Right atrium auricular region (tissue), 2 donors: Measurements from ENCODE around the gene DUSP21. TPM values are rescaled to one million over a fixed set of nuclear protein-coding genes. Genes with fewer than 3 reads are reported as not detected.
"Not testable (repeated sequence)": the region's sequence is repeated elsewhere in the genome, so short reads cannot be mapped to it uniquely, and the experiment has no call there.

Source experiments
- DNase-seq: peaks from one replicate; pipeline ENCODE4 v3.0.0-alpha.2; 2019; ENCODE audit warnings: low spot score
- H3K27ac ChIP-seq, 2 donors: fragments of 200-600 bp; sonication (generic); 1 replicate in 1 of 2; 2 replicates in 1 of 2; pipeline ENCODE4 v1.5.1; 2016 to 2019
- H3K27me3 ChIP-seq, 2 donors: fragments of 200-600 bp; sonication (generic); one replicate each; pipeline versions ENCODE4 v1.5.1 to v1.6.0; 2017 to 2019
- H3K36me3 ChIP-seq: fragments of 200-600 bp; sonication (generic); one replicate; pipeline ENCODE4 v1.5.1; 2016
- H3K4me1 ChIP-seq, 2 donors: fragments of 200-600 bp; sonication (generic); one replicate each; pipeline versions ENCODE4 v1.5.1 to v1.6.0; 2017 to 2019
- H3K4me3 ChIP-seq, 2 donors: fragments of 200-600 bp; sonication (generic); 1 replicate in 1 of 2; 2 replicates in 1 of 2; pipeline ENCODE4 v1.5.1; 2017 to 2019; ENCODE audit warnings: mild to moderate bottlenecking in 1 of 2, moderate library complexity in 1 of 2
- H3K9me3 ChIP-seq, 2 donors: fragments of 200-600 bp; sonication (generic); one replicate each; pipeline ENCODE4 v1.5.1; 2019
- total RNA-seq, 2 donors: library from RNA; depleted of rRNA; stranded (reverse); fragments of >200 nt; gene quantifications; one replicate each; pipeline ENCODE4 v1.1.0, GENCODE V29; 2016
- TF ChIP-seq, protein P1 (sequence below), 2 donors: fragments of 200-600 bp; sonication (generic); IDR thresholded peaks; one replicate each; pipeline ENCODE4 v1.5.1; 2019; ENCODE audit warnings: antibody characterized with exemption in 2 of 2

The DUSP21 gene
- total RNA-seq, 2 donors from 2014 or later = not detected

DNA sequence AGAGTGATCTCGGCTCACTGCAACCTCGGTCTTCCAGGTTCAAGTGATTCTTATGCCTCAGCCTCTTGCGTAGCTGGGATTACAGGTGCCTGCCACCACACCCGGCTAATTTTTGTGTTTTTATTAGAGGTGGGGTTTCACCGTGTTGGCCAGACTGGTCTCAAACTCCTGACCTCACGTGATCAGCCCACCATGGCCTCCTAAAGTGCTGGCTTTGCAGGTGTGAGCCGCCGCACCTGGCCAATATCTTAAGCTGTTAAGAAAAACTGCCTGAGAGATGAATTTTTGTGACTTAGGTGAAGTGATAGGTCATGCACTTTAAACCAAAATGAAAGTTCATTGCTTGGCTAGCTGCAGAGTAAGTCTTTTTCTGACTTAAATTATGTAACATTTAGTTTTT, 35.0 kb downstream of the DUSP21 start:
- no peak overlapping the region for H3K4me3 ChIP-seq
- H3K4me1 ChIP-seq = peaks cover 0 to 40% of the 10 kb centered on the region in 2 donors
- H3K27me3 ChIP-seq = no peaks in the 10 kb centered on the region
- TF ChIP-seq, protein P1, sequence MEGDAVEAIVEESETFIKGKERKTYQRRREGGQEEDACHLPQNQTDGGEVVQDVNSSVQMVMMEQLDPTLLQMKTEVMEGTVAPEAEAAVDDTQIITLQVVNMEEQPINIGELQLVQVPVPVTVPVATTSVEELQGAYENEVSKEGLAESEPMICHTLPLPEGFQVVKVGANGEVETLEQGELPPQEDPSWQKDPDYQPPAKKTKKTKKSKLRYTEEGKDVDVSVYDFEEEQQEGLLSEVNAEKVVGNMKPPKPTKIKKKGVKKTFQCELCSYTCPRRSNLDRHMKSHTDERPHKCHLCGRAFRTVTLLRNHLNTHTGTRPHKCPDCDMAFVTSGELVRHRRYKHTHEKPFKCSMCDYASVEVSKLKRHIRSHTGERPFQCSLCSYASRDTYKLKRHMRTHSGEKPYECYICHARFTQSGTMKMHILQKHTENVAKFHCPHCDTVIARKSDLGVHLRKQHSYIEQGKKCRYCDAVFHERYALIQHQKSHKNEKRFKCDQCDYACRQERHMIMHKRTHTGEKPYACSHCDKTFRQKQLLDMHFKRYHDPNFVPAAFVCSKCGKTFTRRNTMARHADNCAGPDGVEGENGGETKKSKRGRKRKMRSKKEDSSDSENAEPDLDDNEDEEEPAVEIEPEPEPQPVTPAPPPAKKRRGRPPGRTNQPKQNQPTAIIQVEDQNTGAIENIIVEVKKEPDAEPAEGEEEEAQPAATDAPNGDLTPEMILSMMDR (IDR thresholded peaks at IDR 0.05) = no peak
- H3K9me3 ChIP-seq = no peaks in the 10 kb centered on the region
- no peak for DNase-seq
- no peaks in the 10 kb centered on the region for H3K36me3 ChIP-seq
- H3K27ac ChIP-seq = no peak overlapping the region

DNA sequence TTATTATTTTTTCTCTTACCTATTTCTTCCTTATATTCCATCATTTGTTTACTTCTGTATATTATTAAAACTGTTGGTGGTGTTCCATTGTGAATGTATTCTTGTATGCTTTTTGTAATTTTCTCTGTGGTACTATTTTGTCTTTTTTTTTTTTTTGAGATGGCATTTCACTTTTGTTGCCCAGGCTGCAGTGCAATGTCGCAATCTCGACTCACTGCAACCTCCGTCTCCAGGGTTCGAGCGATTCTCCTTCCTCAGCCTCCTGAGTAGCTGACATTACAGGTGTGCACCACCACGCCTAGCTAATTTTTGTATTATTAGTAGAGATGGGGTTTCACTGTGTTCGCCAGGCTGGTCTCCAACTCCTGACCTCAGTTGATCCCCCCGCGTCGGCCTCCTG, 37.7 kb downstream of the DUSP21 start:
- no peak overlapping the region for H3K27ac ChIP-seq
- H3K9me3 ChIP-seq = no peaks in the 10 kb centered on the region
- no peak for DNase-seq
- no peak overlapping the region for H3K4me3 ChIP-seq
- TF ChIP-seq, protein P1 (IDR thresholded peaks at IDR 0.05) = no peak
- peaks cover 0 to 33% of the 10 kb centered on the region in 2 donors for H3K4me1 ChIP-seq
- H3K36me3 ChIP-seq = no peaks in the 10 kb centered on the region
- H3K27me3 ChIP-seq = no peaks in the 10 kb centered on the region

DNA sequence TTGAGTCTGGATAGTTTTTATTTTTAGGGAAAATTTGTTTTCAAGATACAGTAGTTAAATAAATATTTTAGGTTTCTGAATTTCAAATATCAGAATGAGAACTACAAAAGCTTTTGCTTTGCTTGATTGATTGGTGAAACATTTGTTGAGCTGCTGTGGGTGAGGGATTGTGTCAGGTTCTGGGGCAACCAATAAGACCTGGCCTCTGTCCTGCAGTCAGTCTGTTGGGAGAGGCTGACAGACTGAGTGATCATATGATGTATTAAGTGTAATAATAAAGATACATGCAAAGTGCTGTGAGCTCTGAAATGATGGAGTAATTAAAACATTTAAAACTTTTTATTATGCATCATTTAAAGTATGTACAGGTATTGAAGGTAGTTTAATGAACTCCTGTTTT, 38.8 kb downstream of the DUSP21 start:
- no peaks in the 10 kb centered on the region for H3K36me3 ChIP-seq
- peaks cover 0 to 23% of the 10 kb centered on the region in 2 donors for H3K4me1 ChIP-seq
- no peak overlapping the region for H3K4me3 ChIP-seq
- no peaks in the 10 kb centered on the region for H3K27me3 ChIP-seq
- no peak for DNase-seq
- H3K27ac ChIP-seq = no peak overlapping the region
- TF ChIP-seq, protein P1 (IDR thresholded peaks at IDR 0.05) = no peak
- H3K9me3 ChIP-seq = no peaks in the 10 kb centered on the region

DNA sequence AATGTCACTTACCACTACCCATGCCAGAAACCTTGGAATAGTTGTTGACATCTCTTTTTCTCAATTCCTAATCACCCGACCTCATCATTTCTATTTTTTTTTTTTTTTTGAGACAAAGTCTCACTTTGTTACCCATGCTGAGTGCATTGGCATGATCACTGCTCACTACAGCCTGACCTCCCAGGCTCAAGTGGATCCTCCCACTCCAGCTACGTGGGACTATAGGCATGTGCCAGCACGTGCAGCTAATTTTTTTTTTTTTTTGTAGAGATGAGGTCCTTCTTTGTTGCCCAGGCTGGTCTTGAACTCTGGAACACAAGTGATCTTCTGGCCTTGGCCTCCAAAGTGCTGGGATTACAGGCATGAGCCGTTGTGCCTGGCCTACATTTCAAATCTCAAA, 41.1 kb downstream of the DUSP21 start:
- H3K27me3 ChIP-seq = no peaks in the 10 kb centered on the region
- H3K36me3 ChIP-seq = no peaks in the 10 kb centered on the region
- no peak overlapping the region for H3K27ac ChIP-seq
- DNase-seq = no peak
- H3K9me3 ChIP-seq = no peaks in the 10 kb centered on the region
- TF ChIP-seq, protein P1 (IDR thresholded peaks at IDR 0.05) = no peak
- H3K4me3 ChIP-seq = no peak overlapping the region
- H3K4me1 ChIP-seq = peaks cover 0 to 21% of the 10 kb centered on the region in 2 donors

DNA sequence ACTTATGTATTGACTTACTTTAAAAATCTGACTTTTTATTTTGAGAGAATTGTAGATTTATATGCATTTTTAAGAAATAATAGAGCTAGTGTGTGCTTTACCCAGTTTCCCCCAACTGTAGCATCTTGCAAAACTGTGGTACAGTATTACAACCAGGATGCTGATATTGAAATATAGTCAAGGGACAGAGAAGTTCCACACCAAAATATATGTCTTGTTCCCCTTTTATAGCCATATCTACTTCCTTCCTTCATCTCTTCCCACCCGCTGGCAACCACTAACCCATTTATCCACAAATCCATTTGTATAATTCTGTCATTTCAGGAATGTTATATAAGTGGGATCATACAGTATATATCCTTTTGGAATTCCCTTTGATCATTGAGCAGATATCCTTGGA, 46.0 kb downstream of the DUSP21 start:
- no peaks in the 10 kb centered on the region for H3K36me3 ChIP-seq
- no peaks in the 10 kb centered on the region for H3K9me3 ChIP-seq
- peaks cover 0 to 15% of the 10 kb centered on the region in 2 donors for H3K4me1 ChIP-seq
- H3K27me3 ChIP-seq = no peaks in the 10 kb centered on the region
- H3K4me3 ChIP-seq = no peak overlapping the region
- TF ChIP-seq, protein P1 (IDR thresholded peaks at IDR 0.05) = no peak
- no peak overlapping the region for H3K27ac ChIP-seq
- no peak for DNase-seq

DNA sequence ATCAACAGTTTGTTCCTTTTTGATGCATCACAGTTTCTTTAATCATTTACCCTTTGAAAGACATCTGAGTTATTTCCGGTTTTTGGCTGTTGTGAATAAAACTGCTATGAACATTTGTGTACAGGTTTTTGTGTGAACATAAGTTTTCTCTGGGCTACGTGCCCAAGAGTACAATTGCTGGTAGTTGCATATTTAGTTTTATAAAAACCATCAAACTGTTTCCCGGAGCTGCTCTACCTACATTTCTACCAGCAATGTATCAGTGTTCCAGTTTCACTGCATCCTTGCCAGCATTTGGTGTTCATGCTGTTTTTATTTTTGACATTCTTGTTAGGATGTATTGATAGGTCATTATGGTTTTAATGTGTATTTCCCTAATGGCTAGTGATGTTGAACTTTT, 46.4 kb downstream of the DUSP21 start:
- H3K27me3 ChIP-seq = no peaks in the 10 kb centered on the region
- peaks cover 0 to 12% of the 10 kb centered on the region in 2 donors for H3K4me1 ChIP-seq
- no peaks in the 10 kb centered on the region for H3K9me3 ChIP-seq
- no peak for DNase-seq
- H3K27ac ChIP-seq = no peak overlapping the region
- TF ChIP-seq, protein P1 (IDR thresholded peaks at IDR 0.05) = no peak
- no peaks in the 10 kb centered on the region for H3K36me3 ChIP-seq
- H3K4me3 ChIP-seq = no peak overlapping the region

DNA sequence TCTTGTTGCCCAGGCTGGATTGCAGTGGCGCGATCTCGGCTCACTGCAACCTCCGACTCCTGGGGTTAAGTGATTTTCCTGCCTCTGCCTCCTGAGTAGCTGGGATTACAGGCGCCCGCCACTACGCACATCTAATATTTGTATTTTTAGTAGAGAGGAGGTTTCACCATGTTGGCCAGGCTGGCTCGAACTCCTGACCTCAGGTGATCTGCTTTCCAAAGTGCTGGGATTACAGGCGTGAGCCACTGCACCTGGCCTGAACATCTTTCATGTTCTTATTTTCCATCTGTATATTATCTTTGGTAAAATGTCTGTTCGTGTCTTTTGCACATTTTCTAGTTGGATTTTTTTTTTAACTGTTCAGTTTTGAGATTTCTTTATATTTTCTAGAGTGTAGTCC, 46.9 kb downstream of the DUSP21 start:
- not testable (repeated sequence) for DNase-seq

More for the DNA sequence above, 46.9 kb downstream of the DUSP21 start:
- peaks cover 0 to 12% of the 10 kb centered on the region in 2 donors for H3K4me1 ChIP-seq
- not testable (repeated sequence) for H3K9me3 ChIP-seq, H3K4me3 ChIP-seq, H3K36me3 ChIP-seq, H3K27ac ChIP-seq, H3K27me3 ChIP-seq
